ENCODE measurements around the gene C16orf96. TPM values are rescaled to one million over a fixed set of nuclear protein-coding genes. Genes with fewer than 3 reads are reported as not detected.

Gene C16orf96
- total and polyA plus RNA-seq, 2 experiments from 2014 or later, result 0.37 to 2.2 TPM

DNA sequence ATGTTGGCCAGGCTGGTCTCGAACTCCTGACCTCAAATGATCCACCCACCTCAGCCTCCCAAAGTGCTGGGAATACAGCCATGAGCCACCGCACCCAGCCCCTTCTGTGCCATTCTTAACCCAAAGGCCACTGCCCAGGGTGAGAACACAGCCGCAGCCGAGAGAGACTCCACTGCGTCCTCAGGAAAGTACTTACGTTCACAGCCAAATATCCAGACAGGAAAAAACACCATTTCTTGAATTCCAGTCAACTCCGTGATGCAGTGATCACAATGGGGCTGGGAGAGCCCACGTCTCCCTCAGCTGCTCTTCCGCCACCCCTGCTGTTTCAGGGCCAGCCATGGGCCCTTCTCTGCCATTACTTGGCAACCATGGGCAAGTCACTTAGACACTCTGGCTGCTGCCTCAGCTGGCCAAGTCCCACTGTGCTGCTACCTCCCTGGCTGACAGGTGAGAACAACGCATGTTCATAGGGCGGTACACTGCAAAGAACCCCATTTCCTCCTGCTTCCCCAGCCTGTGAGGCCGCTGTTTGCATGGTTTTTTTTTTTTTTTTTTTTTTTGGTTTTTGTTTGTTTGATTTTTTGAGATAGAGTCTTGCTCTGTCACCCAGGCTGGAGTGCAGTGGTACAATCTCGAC is 21.9 kb upstream of the C16orf96 start:
- peaks cover 21% of the 10 kb centered on the region for H3F3A ChIP-seq (replicated peaks; ENCODE audit: low read depth)
- H2AFZ ChIP-seq, result no peak overlapping the region
- peaks cover 59% of the 10 kb centered on the region for H3K79me2 ChIP-seq (replicated peaks; ENCODE audit: insufficient read depth)
- peaks cover 7% of the 10 kb centered on the region for H3K9me3 Mint-ChIP-seq
- peaks cover 4% of the 10 kb centered on the region; the same call in 1 of the 2 replicates for H3K9me2 ChIP-seq (ENCODE audit: insufficient read depth)
- peaks cover 16% of the 10 kb centered on the region; the same call in 1 of the 2 replicates for H3K4me1 ChIP-seq (ENCODE audit: insufficient read depth)
- no peak overlapping the region for H3K4me2 ChIP-seq
- peaks cover 39% of the 10 kb centered on the region for H3K4me1 Mint-ChIP-seq
- H3K36me3 Mint-ChIP-seq (ENCODE audit: low read depth), result peaks cover 42% of the 10 kb centered on the region
- TF ChIP-seq CTCF (conservative IDR thresholded peaks at IDR 0.05; ENCODE audit: low read depth in 2 of 2), result no peak
- no peak for TF ChIP-seq ZNF331 (CRISPR knock-in tag; IDR thresholded peaks at IDR 0.05; ENCODE audit: low read depth)
- TF ChIP-seq JUNB (IDR thresholded peaks at IDR 0.05; ENCODE audit: unreplicated experiment), result no peak
- TF ChIP-seq STAT1 (IDR thresholded peaks at IDR 0.05; ENCODE audit: unreplicated experiment), result no peak
- no peak for TF ChIP-seq NANOG (IDR thresholded peaks at IDR 0.05; ENCODE audit: borderline replicate concordance)
- H3K27me3 Mint-ChIP-seq (ENCODE audit: insufficient read depth, low read depth, poor library complexity), result peaks cover 26% of the 10 kb centered on the region
- 0 out of 2 replicates have a peak overlapping the region, but pooled peaks have one; percentile 32 for H3K27ac ChIP-seq (ENCODE audit: low read depth)
- H3K4me3 ChIP-seq, result no peak overlapping the region
- DNase-seq (ENCODE audit: low spot score), result no peak
- no peak for ATAC-seq
- H3K27ac Mint-ChIP-seq, result peak overlapping the region; percentile 65; the same call in 1 of the 2 replicates
- H3K36me3 ChIP-seq (ENCODE audit: insufficient read depth), result peaks cover 4% of the 10 kb centered on the region
- no peak overlapping the region for H3K4me3 Mint-ChIP-seq
- peaks cover 5% of the 10 kb centered on the region for H3K27me3 ChIP-seq (ENCODE audit: insufficient read depth)
- peaks cover 13% of the 10 kb centered on the region for H4K20me1 ChIP-seq (replicated peaks; ENCODE audit: insufficient read depth)

GRCh38 chr16:4535627-4536108 is 20.5 kb upstream of the C16orf96 start:
- H3F3A ChIP-seq (replicated peaks; ENCODE audit: low read depth), result peaks cover 21% of the 10 kb centered on the region
- ATAC-seq, result no peak
- no peak overlapping the region for H3K27ac ChIP-seq (ENCODE audit: low read depth)
- peaks cover 13% of the 10 kb centered on the region; the same call in 1 of the 2 replicates for H3K4me1 ChIP-seq (ENCODE audit: insufficient read depth)
- peaks cover 4% of the 10 kb centered on the region; the same call in 1 of the 2 replicates for H3K9me2 ChIP-seq (ENCODE audit: insufficient read depth)
- peaks cover 5% of the 10 kb centered on the region for H3K36me3 ChIP-seq (ENCODE audit: insufficient read depth)
- Mint-ChIP-seq H3K4me1 (peaks cover 28% of the 10 kb centered on the region), H3K27me3 (ENCODE audit: insufficient read depth, low read depth, poor library complexity) (peaks cover 38% of the 10 kb centered on the region), H3K36me3 (ENCODE audit: low read depth) (peaks cover 55% of the 10 kb centered on the region), H3K27ac (no peak overlapping the region; the same call in 1 of the 2 replicates), H3K4me3 (no peak overlapping the region; the same call in 2 of the 3 replicates), H3K9me3 (peaks cover 20% of the 10 kb centered on the region)
- peaks cover 53% of the 10 kb centered on the region for H3K79me2 ChIP-seq (replicated peaks; ENCODE audit: insufficient read depth)
- no peak overlapping the region for H3K4me3 ChIP-seq
- H4K20me1 ChIP-seq (replicated peaks; ENCODE audit: insufficient read depth), result peaks cover 13% of the 10 kb centered on the region
- H2AFZ ChIP-seq, result no peak overlapping the region
- peaks cover 16% of the 10 kb centered on the region for H3K27me3 ChIP-seq (ENCODE audit: insufficient read depth)
- no peak for DNase-seq (ENCODE audit: low spot score)
- no peak overlapping the region for H3K4me2 ChIP-seq
- no peak for TF ChIP-seq ETS1 (IDR thresholded peaks at IDR 0.05)
- no peak for TF ChIP-seq ZNF114 (CRISPR knock-in tag; IDR thresholded peaks at IDR 0.05)
- TF ChIP-seq JUNB (IDR thresholded peaks at IDR 0.05; ENCODE audit: unreplicated experiment), result no peak
- no peak for TF ChIP-seq EZH2 (IDR thresholded peaks at IDR 0.05; ENCODE audit: low read depth, unreplicated experiment)
- TF ChIP-seq CTCF (conservative IDR thresholded peaks at IDR 0.05; ENCODE audit: low read depth in 2 of 2), result no peak
- no peak for TF ChIP-seq REST (IDR thresholded peaks at IDR 0.05; ENCODE audit: unreplicated experiment)
- no peak for TF ChIP-seq NANOG (IDR thresholded peaks at IDR 0.05; ENCODE audit: borderline replicate concordance)
- TF ChIP-seq CREB1 (CRISPR knock-in tag; IDR thresholded peaks at IDR 0.05; ENCODE audit: low read depth), result no peak

Data from GM23338 (cell line).